ENCODE data around the gene HSDL1. TPM values are rescaled to one million over a fixed set of nuclear protein-coding genes. Genes with fewer than 3 reads are reported as not detected.

HSDL1 gene
- total RNA-seq, 1 experiment from 2014 or later: 34.2 TPM

DNA sequence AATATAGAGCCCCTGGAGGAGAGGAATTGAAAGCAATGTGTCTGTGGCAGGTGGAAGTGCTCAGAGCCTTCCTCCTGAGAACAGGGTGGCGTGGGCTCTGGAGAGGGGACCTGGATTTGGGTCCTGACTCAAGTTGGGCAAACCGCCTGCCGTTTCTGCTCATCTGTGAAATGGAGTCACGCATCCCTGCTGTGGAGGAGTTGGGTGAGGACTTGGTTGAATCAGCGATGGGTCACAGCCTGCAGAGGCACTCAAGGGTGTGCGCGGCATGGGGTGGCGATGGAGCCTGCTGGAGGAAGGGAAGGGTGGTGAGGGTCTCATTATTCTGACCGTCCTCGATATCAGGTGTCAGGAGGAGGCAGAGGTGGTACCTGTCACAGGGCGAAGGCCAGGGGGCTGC, 49.0 kb upstream of the HSDL1 start:
- WGBS (ENCODE audit: extremely low coverage, insufficient read length, low lambda C conversion rate): no CpG with 5 or more reads among the region's 11 CpGs
- peak overlapping the region in 1 of 3 experiments; percentile 25; a peak in 3 of 7 replicates for H3K27ac Mint-ChIP-seq

More for the DNA sequence above, 49.0 kb upstream of the HSDL1 start:
- Histone ChIP-seq H4K5ac (ENCODE audit: insufficient read length, low read depth, low read length) (no peak overlapping the region), H3K9me3 (ENCODE audit: control insufficient read depth, low read depth, low read length) (no peaks in the 10 kb centered on the region), H3K56ac (ENCODE audit: insufficient read length, low read depth, low read length) (no peak overlapping the region), H3K23me2 (ENCODE audit: insufficient read length, low read depth, low read length, poor library complexity, severe bottlenecking) (no peaks in the 10 kb centered on the region), H3K27ac (ENCODE audit: insufficient read length, low read depth, low read length) (no peak overlapping the region), H3K14ac (ENCODE audit: insufficient read depth, low read length) (no peak overlapping the region), H2BK20ac (ENCODE audit: low read depth, low read length, poor library complexity, severe bottlenecking) (no peak overlapping the region), H3K9ac (ENCODE audit: extremely low read depth, insufficient read length, low read length) (no peak overlapping the region), H2BK12ac (ENCODE audit: insufficient read length, low read depth, low read length) (no peak overlapping the region), H2AFZ (ENCODE audit: low read length) (no peak overlapping the region), H3K4ac (ENCODE audit: low read depth, low read length) (no peak overlapping the region), H3K18ac (ENCODE audit: insufficient read length, low read depth, low read length) (no peak overlapping the region), H3K4me1 (ENCODE audit: insufficient read depth, low read length) (no peaks in the 10 kb centered on the region), H2AK5ac (ENCODE audit: insufficient read length, low read length) (no peak overlapping the region), H3K27me3 (ENCODE audit: insufficient read depth, low read length) (no peaks in the 10 kb centered on the region), H3K79me1 (ENCODE audit: insufficient read depth, low read depth, low read length, poor library complexity, severe bottlenecking) (no peaks in the 10 kb centered on the region), H2BK15ac (ENCODE audit: low read depth, low read length) (no peak overlapping the region), H4K8ac (replicated peaks; ENCODE audit: insufficient read length, low read depth, low read length) (no peak overlapping the region), H4K91ac (ENCODE audit: insufficient read length, low read depth, low read length) (no peak overlapping the region), H3T11ph (ENCODE audit: low read length) (no peak overlapping the region), H2BK5ac (ENCODE audit: insufficient read length, low read length) (no peak overlapping the region), H2BK120ac (ENCODE audit: low read depth, low read length, poor library complexity, severe bottlenecking) (no peak overlapping the region), H3K23ac (ENCODE audit: insufficient read length, low read depth, low read length) (no peak overlapping the region), H3K4me2 (ENCODE audit: insufficient read depth, insufficient read length, low read length) (no peak overlapping the region), H3K79me2 (ENCODE audit: insufficient read depth, low read length) (no peaks in the 10 kb centered on the region), H4K20me1 (ENCODE audit: control insufficient read depth, insufficient read depth, insufficient read length) (no peaks in the 10 kb centered on the region)
- DNase-seq: no peak
- Mint-ChIP-seq H3K27me3 (ENCODE audit: low read depth) (peaks cover 4% of the 10 kb centered on the region; the same call in 1 of the 2 replicates), H3K36me3 (ENCODE audit: insufficient read depth in 1 of 3, low read depth in 3 of 3) (no peaks in the 10 kb centered on the region), H3K4me3 (no peak overlapping the region), H3K4me1 (peaks cover 4 to 22% of the 10 kb centered on the region in 2 experiments; a peak in 3 of 4 replicates), H3K9me3 (no peaks in the 10 kb centered on the region; a peak in 1 of 5 replicates)
- TF ChIP-seq, protein P1, sequence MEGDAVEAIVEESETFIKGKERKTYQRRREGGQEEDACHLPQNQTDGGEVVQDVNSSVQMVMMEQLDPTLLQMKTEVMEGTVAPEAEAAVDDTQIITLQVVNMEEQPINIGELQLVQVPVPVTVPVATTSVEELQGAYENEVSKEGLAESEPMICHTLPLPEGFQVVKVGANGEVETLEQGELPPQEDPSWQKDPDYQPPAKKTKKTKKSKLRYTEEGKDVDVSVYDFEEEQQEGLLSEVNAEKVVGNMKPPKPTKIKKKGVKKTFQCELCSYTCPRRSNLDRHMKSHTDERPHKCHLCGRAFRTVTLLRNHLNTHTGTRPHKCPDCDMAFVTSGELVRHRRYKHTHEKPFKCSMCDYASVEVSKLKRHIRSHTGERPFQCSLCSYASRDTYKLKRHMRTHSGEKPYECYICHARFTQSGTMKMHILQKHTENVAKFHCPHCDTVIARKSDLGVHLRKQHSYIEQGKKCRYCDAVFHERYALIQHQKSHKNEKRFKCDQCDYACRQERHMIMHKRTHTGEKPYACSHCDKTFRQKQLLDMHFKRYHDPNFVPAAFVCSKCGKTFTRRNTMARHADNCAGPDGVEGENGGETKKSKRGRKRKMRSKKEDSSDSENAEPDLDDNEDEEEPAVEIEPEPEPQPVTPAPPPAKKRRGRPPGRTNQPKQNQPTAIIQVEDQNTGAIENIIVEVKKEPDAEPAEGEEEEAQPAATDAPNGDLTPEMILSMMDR (conservative IDR thresholded peaks at IDR 0.05): no peak

All from H9 (cell line).